ENCODE measurements around the gene BMPR1B.

BMPR1B gene

DNA sequence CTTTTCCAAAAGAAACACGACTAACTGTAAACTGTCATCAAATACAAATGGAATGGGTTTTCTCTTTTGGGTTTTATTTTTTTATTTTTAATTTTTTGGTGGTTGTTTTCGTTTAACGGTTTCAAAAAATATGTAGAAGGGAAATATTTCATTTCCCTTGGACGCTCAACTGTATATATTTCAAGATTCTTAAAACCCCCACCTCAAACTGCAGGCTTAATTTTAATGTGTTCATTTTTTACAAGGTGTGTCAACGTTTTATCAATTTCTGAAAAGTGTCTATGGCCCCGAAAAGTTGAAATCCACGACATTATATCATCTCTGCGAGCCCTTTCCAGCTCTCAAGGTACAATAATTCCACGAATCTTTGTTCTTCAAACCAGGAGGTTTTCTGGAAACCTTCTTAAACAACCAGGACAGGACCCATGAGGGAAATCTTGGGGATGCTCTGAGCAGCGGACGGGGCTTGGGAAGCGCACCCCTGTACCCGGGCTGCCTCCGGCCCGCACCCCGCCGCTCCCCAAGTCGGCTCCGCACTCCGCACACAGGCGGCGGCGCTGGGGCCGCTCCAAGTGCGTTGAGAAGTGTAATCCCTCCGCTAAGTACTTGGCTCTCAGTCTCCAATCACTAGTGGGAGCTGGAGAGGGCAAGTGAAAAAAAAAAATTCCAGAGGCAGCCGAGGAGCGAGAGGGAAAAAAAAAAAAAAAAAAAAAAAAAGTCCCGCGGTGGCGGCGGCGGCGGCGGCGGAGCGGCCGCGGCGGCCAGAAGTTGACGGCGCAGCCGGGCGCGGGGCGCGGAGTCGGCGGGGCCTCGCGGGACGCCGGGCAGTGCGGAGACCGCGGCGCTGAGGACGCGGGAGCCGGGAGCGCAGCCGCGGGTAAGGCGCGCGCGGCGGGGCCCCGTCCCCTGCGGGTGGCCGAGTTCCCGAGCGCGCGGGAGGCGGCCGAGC lies at the start of gene BMPR1B:
TSS of gene BMPR1B (plus strand) at position 764 of the 949 bp plus-strand sequence. CDS start 346,470 bp downstream, outside the sequence.
- DNase-seq: no peak

DNA sequence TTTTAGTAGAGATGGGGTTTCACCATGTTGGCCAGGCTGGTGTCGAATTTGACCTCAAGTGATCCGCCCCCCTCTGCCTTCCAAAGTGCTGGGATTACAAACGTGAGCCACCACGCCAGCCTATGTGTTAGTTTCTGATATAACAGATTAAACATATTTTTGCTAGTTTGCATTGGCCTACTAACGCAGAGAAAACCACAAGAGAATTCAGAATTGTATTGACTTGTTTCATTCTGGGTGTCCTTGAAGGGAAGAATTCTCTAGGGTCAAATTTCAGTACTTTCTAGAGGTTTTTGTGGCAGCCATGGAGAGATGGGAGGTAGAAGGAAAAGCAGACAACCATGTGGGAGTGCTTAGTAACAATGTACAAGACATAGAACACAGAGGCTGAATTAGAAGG lies 46.1 kb upstream of the BMPR1B start:
- no peak for DNase-seq

DNA sequence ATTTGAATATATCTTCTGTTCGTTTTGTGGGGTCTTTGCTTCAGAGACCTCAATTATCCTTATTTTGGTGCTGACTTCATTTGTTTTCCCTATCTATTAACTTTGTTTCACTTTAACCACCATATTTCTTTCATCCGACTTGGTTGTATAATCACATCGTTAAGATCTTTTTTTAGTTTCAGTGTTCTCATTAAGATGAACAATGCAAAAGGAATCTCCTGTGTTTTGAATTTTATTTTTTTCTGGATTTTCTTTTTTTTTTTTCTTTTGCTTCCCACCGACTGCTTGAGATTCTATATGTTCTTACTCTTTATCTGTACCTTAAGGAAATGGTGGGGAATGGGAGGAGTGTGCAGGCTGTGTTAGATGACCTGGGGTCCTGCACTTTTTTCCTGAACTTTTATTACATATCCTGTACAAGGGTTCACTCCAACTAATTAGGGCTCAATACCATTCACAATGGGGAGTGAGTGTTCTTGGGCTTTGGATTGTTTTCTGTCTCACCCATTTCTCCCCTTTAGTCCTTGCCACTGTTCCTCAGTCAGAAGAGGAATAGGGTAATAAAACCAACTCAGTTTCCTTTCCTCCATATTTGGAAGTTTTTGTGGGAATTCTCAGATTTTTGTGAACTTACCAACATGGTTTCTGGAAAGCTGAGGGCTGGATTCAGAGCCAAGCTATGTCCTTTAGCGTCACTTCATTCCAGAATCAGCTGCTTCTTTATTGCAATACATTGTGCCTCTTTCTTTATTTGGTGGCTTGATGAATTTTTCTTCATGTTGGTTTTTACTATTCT lies 43.2 kb upstream of the BMPR1B start:
- no peak for DNase-seq

DNA sequence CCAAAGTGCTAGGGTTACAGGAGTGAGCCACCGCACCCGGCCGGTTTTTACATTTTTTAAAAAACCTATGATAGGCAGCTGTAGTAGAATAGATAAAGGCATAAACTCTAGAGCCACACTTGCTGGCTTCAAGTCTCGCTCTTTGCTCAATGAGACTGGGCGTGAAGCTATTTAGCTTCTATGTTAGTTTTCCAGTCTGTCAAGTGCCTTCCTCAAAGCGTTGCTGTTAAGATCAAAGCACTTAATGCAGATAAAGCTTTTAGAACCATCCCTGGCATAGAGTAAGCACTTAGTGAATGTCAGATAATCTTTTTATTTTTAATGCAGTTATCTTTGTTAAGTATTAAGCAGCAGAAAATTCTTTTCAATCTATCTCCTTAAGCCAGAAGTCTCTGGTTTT lies 42.0 kb upstream of the BMPR1B start:
- DNase-seq: no peak

DNA sequence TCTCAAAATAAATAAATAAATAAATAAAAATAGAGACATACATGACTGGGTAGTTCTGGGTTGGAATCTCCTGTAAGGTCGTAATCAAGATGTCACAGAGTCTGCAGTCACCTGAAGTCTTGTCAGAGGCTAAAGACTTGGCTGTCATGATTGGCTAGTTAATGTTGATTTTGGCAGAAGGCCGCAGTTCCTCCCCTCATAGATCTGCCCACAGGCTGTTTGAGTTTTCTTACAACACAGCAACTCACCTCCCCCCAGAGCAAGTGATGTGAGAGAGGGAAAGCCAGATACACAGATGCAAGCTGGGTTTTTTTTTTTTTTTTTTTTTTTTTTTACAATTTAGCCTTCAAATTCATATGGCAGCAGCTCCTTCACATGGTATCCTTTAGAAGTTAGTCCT lies 36.4 kb upstream of the BMPR1B start:
- no peak for DNase-seq

DNA sequence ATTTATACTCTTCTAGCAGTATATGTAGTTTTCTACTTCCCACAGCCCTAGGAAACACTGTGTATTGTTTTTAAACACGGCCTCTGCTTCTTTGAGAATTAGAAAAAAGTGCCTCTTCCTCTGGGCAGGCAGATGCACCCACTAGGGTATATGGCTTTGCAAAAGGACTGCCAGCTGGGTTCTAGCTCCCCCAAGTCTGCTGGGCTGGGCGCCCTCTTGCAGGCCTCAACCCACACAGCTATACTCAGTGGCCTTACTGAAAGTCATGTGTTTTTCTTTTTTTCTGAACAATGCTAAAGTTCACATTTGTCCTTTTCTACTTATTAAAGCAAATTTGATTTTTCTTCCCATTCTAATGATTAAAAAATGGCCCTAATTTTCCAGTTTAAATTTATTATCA lies 35.5 kb upstream of the BMPR1B start:
- DNase-seq: no peak

DNA sequence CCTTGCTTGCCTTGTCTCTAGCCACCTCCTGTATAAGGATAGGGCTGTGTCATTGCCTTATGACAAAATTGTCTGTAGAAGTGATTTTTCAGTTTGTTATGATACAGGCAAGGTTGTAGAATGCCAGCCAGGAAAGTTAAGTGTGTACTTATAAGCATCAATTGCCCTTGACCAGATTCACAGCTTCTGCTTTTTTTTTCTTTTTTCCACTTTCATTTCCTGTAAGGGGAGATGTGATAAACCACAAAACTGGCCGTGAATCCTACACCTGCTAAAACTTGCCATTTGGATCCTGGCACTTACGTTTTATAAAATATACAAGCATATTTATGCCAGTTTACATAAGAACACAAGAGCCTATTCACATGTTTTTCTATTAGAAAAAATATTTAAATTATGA lies 35.0 kb upstream of the BMPR1B start:
- DNase-seq: no peak

DNA sequence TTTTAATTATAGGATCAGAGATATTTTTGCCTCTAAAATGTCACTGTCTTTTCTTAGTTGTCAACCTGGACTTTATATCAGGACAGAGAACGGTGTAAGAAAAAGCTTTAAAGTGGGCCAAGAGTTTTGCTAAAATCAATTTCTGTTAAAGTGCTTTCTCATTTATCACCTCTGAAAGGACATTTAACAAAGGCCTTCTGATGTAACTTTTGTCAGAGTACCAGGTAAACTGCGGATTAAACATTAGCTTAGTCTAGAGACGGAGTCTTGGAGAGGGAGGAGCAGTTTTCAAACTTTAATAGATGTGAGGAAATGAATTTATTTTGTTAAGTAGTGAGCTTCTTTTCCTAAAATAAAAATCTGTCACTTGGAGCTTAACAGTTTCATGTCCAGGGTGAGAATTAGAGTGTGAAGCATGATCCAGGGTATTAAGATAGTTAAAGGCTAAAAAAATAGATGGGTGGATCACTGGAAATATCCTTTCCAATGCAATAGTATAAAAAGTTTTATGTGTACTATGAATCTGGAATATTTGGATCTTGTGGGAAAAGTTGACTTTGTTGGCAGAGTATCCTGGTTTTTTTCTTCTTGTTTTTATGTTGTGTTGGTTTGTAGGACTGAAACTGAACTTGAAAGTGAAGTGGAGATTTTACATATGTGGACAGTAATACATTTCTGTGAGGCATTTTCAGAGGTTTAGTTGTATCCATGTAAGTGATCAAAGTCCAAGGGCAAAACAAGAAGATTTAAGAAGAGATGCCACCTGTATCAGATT lies 33.6 kb upstream of the BMPR1B start:
- no peak for DNase-seq

DNA sequence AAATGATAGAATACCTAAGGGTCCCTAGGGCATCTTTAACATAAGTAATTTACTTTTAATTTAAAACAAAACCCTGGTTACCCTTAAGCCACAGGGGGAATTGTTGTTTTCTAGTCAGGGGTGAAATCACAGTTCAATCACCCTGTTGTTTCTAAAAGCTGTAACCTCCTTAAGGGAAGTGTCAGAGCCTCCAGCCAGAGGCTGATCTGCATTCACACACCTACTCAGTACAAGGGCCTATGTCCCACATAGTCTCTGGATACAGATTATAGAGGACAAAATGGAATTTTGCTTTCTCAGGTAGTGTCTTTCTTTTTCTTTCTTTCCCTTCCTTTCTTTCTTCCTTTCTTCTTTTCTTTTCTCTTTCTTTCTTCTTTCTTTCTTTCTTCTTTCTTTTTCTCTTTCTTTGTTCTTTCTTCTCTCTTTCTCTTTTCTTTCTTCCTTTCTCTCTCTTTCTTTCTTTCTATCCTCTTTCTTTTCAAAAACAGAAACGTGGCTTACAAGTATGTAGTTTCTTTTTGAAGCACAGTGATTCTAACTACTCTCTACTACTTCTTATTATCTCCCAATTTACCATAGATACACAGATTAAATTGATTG lies 31.1 kb upstream of the BMPR1B start:
- no peak for DNase-seq

DNA sequence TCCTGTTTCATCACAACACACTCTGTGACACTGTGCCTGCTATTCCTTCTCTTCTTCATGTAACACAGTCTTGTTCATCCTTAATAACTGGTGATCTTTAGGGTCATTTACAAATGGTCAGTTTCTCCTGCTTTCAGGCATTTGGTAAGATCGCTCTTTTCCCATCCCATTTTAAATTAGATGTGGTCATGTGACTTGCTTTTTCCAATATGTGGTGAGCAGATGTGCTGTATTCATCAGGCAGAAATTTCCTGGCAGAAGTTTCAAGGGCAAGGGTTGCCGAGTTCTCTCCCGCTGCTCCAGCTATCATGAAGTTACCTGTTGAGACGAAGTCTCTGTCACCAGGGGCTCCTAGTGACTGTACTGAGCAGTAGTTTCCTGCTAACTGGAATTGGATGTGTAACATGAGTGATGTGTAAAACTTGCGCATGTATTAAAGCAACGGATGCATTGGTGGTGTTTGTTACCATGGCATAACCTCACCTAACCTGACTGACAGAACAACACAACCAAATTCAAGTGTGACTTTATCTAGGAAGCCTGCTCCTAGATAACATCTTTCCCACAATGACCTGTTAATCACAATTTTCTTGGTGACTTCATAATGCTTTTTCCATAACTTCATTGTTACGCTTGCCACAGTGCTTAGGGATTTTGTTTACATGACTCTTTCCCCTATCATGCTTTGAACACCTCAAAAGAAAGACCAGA lies 29.5 kb upstream of the BMPR1B start:
- no peak for DNase-seq

DNA sequence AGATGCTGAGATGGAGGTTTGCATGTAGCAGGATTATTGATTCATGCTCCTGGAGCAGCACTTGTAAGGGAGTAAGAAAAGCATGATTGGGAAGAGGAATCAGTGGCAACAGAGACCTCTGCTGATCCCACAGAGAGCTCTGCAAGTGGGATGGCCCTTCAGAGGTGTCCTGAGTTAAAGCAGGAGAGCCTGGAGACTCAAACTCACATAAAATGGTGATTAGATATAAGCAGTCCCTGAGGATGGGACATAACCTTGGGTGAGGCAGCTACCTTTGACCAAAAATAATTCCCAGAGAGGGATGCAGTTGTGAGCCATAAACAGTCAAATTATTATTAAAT lies 25.4 kb upstream of the BMPR1B start:
- DNase-seq: no peak

DNA sequence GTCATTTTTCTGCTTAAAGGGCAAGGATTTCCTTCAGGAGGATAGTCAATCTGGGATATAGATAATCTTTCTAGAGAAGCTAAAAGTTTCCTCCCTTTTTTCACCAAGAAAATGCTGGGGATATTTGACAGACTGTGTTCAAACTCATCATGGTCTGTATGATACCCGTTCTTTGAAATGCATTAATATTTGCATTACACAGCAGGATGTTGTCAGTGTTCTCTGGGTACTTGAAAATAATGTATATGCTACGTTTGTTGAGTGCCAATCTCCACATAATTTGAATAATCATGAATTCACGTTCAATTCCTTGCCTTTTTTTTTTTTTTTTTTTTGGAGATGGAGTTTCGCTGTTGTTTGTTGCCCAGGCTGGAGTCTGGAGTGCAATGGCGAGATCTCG lies 18.0 kb upstream of the BMPR1B start:
- no peak for DNase-seq

DNA sequence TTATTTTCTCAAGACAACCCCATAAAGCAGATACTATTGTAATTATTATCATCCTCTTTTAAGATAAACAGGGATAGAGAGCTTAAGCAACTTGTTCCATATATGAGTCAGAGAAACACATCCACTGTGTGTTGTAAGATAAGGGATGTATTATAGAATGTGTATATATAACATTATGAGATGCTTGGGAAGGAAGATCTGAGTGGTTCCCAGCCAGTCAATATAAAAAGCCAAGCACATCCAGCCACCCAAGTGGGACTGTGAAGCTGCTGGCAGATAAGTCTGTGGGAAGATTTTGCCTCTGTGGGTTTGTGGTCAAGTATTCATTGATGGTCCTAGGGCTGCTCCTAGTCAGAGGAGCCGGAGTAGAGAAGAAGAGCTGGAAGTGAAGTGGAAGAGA lies 16.5 kb upstream of the BMPR1B start:
- no peak for DNase-seq

DNA sequence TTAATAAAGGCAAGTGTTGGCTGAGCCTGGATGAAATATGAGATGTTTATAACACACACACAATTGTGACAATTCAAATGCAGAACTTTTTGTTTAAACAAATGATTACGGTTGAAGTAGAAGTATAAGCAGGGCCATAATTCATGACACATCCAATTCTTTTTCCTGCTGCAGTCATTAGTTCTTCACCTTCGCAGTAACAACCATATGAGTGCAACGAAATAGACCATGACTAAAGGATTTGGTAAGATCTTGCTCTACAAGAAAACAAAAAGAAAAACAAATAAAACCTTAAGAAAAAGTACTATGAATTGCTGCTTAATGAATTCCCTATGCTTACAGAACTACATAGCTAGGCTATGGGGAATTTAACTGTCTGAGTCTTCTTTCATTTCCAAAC lies 13.9 kb upstream of the BMPR1B start:
- no peak for DNase-seq

DNA sequence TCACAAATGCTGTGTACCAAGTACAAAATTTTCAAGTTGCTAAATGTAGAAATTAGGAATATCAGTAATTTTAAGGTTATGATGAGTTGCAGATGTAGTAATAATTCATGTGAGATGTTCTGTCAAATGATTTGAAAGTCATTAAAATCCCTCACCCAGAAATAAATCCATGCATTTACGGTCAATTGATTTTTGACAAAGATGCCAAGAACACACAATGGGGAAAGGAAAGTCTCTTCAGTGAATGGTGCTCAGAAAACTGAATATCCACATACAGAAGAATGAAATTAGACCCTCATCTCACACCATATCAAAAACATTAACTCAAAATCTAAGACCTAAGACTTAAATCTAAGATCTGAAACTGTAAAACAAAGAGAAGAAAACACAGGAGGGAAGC lies 12.9 kb upstream of the BMPR1B start:
- no peak for DNase-seq

DNA sequence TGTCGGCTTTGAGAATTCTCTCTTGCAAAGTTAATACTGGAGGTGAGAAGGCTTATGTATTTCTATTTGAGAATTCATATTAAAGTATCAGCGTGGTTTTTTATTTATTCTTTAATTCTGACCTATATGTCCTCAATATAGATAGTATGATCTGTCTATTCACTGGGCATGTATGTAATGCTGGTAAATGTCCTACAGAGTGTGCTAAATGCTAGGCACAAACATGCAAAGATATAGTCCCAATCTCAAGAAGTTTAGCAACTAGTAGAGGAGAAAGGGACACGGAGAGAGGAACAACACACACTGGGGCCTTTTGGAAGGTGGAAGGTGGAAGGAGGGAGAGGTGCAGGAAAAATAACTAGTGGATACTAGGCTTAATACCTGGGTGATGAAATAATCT lies 11.0 kb upstream of the BMPR1B start:
- DNase-seq: no peak

DNA sequence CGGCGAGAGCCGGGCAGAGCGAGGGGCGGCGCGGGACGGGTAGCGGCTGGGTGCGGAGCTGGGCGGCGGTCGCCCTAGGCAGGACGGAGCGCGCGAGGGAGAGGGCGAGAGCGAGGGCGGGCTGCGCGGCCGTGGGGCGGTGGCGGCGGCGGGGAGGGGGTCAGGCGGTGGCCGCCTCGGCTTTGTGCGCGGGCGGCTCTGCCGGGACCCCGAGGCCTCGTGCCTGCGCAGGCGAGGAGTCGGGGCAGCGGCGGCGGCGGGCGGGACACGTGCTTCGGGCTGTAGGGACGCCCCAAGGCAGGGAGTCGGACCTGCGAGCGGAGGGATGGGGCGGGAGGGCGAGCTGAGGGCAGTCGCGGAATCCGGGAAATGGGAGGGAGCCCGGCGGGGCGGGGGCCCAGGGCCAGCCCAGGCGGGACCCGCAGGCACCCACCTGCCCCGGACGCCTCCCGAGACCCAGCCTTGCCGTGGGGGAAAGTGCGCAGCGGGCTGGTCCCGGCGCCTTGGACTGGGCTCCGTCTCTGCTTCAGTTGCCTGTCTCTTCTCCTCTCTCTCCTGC lies 465 bp downstream of the BMPR1B start:
- no peak for DNase-seq

DNA sequence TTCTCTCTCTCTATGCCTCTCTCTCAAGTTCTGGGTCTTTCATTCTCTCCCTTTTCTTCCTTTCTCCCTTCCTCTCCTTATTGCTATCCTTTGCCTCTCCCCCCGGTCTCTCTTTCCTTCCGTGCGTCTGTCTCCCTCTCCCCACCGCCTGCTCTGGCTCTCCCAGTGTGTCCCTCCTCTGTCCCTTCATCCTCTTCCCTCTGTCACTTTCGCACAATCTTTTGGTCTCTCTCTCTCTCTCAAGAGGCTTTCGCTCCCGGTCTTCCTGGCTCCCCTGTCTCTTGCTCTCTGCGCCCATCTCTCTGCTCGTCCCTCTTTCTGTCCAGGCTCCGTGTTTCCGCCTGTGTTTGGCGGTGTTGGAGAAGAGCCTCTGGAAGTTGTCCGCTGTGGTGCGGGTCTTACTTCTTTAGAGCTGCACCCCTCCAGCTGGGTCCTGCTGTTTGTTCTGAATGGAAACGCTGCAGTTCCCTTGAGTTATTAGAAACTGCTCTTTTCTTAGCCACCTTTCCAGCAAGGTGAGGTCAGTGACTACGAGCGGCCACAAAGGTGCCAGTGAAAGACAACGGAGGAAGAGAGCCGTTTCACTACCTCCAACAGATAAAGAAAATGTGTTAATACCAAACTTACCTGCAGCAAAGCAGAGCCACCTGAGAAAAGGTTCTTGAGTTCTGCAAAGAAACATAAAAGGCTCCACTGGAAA lies 1.1 kb downstream of the BMPR1B start:
- no peak for DNase-seq

DNA sequence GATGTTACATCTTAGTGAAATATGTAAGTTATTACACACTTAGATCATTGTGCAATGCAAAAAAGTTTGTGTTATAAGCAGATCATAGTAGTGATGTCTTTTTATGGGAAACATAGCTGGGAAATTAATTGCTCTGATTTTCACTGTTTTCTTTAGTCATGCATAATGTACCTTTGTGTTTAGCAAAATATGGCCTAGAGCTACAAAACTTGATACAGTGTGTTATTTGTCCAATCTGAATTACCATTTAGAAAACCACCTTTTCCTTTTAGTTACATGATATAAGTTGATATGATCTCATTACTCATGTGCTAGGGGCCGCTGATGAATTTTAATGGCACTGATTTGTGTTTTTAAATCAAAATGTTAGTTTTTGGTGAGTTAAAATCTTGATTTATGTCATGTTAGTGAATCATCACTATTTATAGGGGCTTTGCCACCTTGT lies 2.0 kb downstream of the BMPR1B start:
- no peak for DNase-seq

DNA sequence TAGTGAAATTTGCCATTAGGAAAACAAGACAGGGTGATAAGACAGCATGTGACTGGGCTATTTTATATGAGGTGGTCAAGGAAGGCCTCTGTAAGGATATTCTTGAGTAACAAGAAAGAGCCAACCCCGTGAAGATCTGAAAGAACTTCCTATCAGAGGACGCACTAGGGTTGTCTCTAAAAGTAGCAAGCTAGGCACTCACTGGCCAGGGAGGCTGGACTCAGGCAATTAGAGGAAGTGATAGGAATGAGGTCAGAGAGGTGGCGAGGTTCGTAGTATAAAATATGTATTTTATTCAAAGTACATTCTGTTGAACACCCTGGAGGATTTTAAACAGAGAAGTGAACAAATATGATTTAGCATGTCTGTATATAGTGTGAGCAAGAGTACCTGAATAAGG lies 4.6 kb downstream of the BMPR1B start:
- DNase-seq: no peak

DNA sequence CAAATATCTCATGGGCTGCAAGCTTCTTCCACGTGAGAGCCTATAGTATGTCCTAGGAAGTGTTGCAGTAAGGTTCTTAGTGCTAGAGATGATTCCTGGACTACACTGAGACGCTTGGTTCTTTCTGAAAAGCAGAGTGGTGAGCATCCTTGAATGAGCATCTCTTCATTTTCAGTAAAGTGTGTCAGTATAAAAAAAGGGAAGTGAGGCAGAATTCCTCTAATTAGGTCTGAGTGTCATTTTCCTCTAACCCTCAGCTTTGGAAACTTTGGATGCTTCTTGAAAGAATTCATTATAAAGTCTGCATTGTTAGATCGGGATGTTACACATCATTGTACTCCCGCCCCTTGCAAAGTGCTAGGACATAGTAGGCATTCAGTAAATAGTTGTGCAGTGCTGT lies 5.2 kb downstream of the BMPR1B start:
- DNase-seq: no peak

Measured in NCI-H2081 treated with DMSO at 0.1 percent for 48 hours (cell line).